ENCODE results near the gene CLSTN2. TPM values are rescaled to one million over a fixed set of nuclear protein-coding genes. Genes with fewer than 3 reads are reported as not detected.

The CLSTN2 gene
- total and polyA plus RNA-seq, 2 of the 13 experiments (the other 11 are each of a cell fraction or from before 2014, with no cell fraction given): not detected

- TF ChIP-seq ZBTB14 (CRISPR knock-in tag; IDR thresholded peaks at IDR 0.05): no peak
- TF ChIP-seq MYPOP (CRISPR knock-in tag; IDR thresholded peaks at IDR 0.05): no peak
- no peak for TF ChIP-seq ZNF460 (CRISPR knock-in tag; IDR thresholded peaks at IDR 0.05; ENCODE audit: borderline replicate concordance)
- TF ChIP-seq IRF9 (CRISPR knock-in tag; IDR thresholded peaks at IDR 0.05; ENCODE audit: borderline replicate concordance): no peak
Observed at GRCh38 chr3:140319739-140320138, 384.8 kb downstream of the CLSTN2 start (continued).

GRCh38 chr3:140323561-140323960 lies 388.6 kb downstream of the CLSTN2 start:
- FAIRE-seq: no peak
- no peak overlapping the region for H2AFZ ChIP-seq (ENCODE audit: low read length)
- TF ChIP-seq TCF7 (IDR thresholded peaks at IDR 0.05; ENCODE audit: low read depth) (no peak), TP53 (CRISPR knock-in tag; conservative IDR thresholded peaks at IDR 0.05) (no peak), SIN3A (IDR thresholded peaks at IDR 0.05; ENCODE audit: borderline replicate concordance, low read depth, low read length) (no peak)
- no peaks in the 10 kb centered on the region for H3K36me3 ChIP-seq (replicated peaks in 1 of 2; ENCODE audit: control insufficient read depth in 1 of 2, insufficient read depth in 2 of 2, low read length in 2 of 2)
- in situ Hi-C loops (cut with HindIII; ENCODE audit: extremely low pct_ligation_motif_present, low pct_unique_long_range_greater_than_20kb): no loop called here
- H3K9ac ChIP-seq (ENCODE audit: insufficient read depth, low read depth, low read length): no peak overlapping the region
- ChIA-PET CTCF (ENCODE audit: low intra/inter-chr PET ratio, low total read pairs) (no interaction called here), POLR2A (no interaction called here)
- no peaks in the 10 kb centered on the region for H3K27me3 ChIP-seq (ENCODE audit: control insufficient read depth in 1 of 2, insufficient read depth in 2 of 2, low read length in 2 of 2)
- no peaks in the 10 kb centered on the region for H3K79me2 ChIP-seq (ENCODE audit: insufficient read depth, low read length)
- WGBS (ENCODE audit: low lambda C conversion rate): 0% methylated on average over 1 of the region's 1 CpG
- H3K4me3 ChIP-seq (replicated peaks in 1 of 3; ENCODE audit: insufficient read depth in 1 of 3, low read depth in 2 of 3, low read length in 3 of 3): no peak overlapping the region
- DNase-seq (ENCODE audit: low spot score): no peak
- H3K4me1 ChIP-seq (ENCODE audit: insufficient read depth, low read length): peaks cover 6% of the 10 kb centered on the region; the same call in 1 of the 2 replicates
- ATAC-seq: no peak
- H4K20me1 ChIP-seq (ENCODE audit: insufficient read depth, low read length): no peaks in the 10 kb centered on the region
- H3K4me2 ChIP-seq (ENCODE audit: low read depth, low read length): no peak overlapping the region
- intact Hi-C loops (cut with micrococcal nuclease; ENCODE audit: unreplicated experiment): no loop called here
- BruUV-seq (replicated peaks): no TSS peak
- H3K9me3 ChIP-seq (ENCODE audit: low read length): no peaks in the 10 kb centered on the region
- no peak overlapping the region for H3K27ac ChIP-seq (ENCODE audit: extremely low read length, insufficient read depth, low read length)
